Fibroblast of the aortic adventitia (primary cell): ENCODE measurements around the gene C14orf93. TPM values are rescaled to one million over a fixed set of nuclear protein-coding genes. Genes with fewer than 3 reads are reported as not detected.
"Not testable (repeated sequence)": the region's sequence is repeated elsewhere in the genome, so short reads cannot be mapped to it uniquely, and the experiment has no call there.

Source experiments
- DNase-seq: peaks from one replicate; pipeline ENCODE4 v3.0.0-alpha.2; 2010; ENCODE audit warnings: low read depth
- H3K4me3 ChIP-seq: 2 replicates; pipeline ENCODE4 v1.5.1; 2011; ENCODE audit warnings: low read depth, mild to moderate bottlenecking, control low read depth, low read length, moderate library complexity
- CTCF ChIP-seq: IDR thresholded peaks from 2 replicates; pipeline ENCODE4 v1.5.1; 2011; ENCODE audit warnings: mild to moderate bottlenecking, low read length, control low read depth, inconsistent platforms; ENCODE audit not compliant: insufficient read depth
- total RNA-seq: library from RNA; depleted of rRNA; stranded (reverse); fragments of >200 nt; gene quantifications from 2 replicates; pipeline ENCODE4 v1.2.3, GENCODE V29; 2012; ENCODE audit warnings: low replicate concordance

Gene C14orf93
- total RNA-seq, 1 donor, result 7.0 TPM

DNA sequence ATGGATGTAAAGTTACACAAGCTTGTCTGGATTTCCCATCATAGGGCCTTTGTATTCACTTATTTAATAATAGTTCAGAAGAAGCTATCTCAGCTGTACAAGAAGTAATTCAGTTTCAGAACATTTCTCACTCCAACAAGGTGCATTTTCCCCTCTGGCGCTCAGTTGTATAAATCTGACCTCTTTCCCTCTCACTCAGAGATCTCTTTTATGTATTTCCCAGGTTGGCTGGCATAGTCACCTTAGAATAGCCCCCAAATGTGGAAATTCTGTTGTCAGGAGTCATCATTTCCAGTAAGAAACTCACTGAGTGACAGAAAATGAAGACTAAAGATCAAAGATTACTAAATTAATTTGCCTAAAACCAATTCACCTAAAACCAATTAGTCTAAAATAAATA is 38.8 kb downstream of the C14orf93 start:
- no peak overlapping the region for H3K4me3 ChIP-seq
- TF ChIP-seq CTCF, result no peak
- no peak for DNase-seq

GRCh38 chr14:22966783-22967269 is 43.1 kb downstream of the C14orf93 start:
- no peak for TF ChIP-seq CTCF
- DNase-seq, result no peak
- no peak overlapping the region for H3K4me3 ChIP-seq

DNA sequence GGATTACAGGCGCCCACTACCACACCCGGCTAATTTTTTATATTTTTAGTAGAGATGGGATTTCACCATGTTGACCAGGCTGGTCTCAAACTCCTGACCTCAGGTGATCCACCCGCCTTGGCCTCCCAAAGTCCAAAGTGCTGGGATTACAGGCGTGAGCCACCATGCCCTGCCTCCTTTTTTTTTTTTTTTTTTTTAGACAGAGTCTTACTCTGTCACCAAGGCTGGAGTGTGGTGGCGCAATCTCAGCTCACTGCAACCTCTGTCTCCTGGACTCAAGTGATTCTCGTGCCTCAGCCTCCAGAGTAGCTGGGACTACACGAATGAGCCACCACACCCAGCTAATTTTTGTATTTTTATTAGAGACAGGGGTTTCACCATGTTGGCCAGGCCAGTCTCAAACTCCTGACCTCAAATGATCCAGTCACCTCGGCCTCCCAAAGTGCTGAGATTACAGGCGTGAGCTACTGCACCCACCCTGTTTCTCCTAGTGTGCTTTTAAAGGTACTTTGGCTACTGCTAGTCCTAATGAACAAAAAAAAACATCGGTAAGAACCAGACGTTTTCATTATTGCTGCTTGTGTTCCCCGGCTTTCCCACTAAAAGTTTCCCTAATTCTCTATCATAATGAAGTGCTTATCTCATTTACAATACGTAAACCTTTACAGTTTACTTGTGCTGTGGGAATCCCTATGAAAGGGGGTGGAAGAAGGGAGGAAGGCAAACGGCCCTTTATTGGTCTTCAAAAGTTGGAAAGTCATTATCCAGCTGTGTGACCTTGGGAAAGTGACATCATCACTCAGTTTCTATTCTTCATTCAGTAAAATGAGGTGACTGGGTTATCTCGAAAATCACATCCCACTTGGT is 43.8 kb downstream of the C14orf93 start:
- not testable (repeated sequence) for H3K4me3 ChIP-seq, DNase-seq

GRCh38 chr14:22962061-22962676 is 47.8 kb downstream of the C14orf93 start:
- DNase-seq, result no peak
- H3K4me3 ChIP-seq, result no peak overlapping the region
- TF ChIP-seq CTCF, result no peak

DNA sequence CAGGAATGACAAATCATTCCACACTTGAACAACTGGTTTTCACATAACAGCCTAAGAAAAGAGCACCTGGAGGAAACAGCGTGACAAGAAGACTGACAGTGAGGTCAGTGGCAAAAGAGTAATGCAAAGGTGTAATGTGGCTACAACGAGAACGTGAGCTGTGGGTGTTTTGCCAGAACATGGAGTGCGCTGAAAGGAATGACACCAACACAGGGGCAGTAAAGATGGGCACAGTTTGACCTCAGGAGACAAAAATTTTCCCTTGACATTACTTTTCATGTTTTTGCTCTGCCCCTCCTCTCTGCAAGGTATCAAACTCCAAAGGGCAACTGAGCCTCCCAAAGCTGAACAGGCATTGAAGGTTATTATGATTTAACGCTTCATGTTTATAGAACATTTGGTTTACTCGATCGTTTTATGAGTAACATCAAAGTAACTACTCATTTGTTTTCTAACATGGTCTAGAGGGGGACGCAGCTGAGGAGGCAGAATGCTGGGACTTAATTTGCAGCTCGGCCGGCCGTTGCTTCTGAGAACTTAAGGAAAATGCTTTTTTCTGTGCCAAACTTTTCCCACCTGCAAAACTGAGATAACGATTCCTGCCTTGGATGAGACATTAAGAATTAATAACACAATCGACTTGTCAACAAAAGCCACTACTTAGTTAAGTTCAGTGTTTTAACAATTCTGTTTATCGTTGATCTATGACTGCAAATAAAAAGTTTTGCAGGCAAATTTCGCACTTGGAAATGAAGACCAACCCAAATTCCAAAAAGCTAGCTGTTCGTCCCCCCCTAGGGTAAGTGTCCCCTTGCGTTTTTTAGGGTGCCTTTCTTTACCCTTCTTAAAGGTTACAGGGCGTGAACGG is 54.0 kb downstream of the C14orf93 start:
- no peak for DNase-seq
- TF ChIP-seq CTCF, result no peak

DNA sequence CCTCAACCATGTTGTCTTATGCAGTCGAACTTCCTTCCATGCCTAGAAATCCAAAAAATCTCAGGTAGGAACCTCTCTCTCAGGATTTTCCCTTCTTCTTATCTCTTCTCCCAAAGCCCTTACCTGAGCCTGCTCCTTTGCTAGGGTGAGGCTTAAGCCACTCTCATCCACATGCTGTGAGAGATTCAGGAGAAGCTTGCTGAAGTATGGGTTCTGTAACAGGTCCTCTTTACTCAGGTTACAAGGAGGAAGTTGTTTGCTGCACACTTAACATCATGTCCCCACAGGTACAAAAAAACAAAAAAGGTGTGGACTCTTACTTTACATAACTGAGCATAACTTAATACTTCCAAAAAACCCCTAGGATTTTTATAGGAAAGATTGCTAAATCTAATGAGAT is 57.5 kb downstream of the C14orf93 start:
- no peak overlapping the region for H3K4me3 ChIP-seq
- no peak for DNase-seq
- TF ChIP-seq CTCF, result no peak

More for the DNA sequence above, 54.0 kb downstream of the C14orf93 start:
- peak overlapping the region; percentile 73 for H3K4me3 ChIP-seq

DNA sequence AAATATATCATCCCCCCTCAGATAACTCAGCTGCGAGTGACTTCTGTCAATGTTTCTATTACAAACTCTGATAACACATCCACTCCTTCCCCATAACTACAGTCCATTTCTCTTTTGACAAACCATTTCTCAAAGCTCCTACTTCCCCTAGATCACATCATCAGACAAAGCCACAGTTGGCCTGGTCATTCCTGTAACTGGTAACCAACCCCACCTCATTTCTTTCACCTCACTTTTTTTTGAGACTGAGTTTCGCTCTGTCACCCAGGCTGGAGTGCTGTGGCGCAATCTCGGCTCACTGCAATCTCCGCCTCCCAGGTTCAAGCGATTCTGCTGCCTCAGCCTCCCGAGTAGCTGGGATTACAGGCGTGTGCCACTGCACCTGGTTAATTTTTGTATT is 58.1 kb downstream of the C14orf93 start:
- not testable (repeated sequence) for DNase-seq, H3K4me3 ChIP-seq
